Hematopoietic multipotent progenitor cell (in vitro differentiated cells): ENCODE measurements around the gene DEFB129. TPM values are rescaled to one million over a fixed set of nuclear protein-coding genes. Genes with fewer than 3 reads are reported as not detected.

Experiments
- total RNA-seq: library from RNA; depleted of rRNA; stranded (reverse); fragments of >200 nt; gene quantifications from one replicate; pipeline ENCODE4 v1.2.3, GENCODE V29; 2012

Gene DEFB129
- total RNA-seq, 1 donor, result not detected

Other genes starting within 250 kb of the DEFB129 start
- gene DEFB125, start 139.6 kb upstream of the DEFB129 start, total RNA-seq, result not detected
- gene DEFB126, start 84.7 kb upstream of the DEFB129 start, total RNA-seq, result not detected
- gene DEFB127, start 69.8 kb upstream of the DEFB129 start, total RNA-seq, result not detected
- gene DEFB128, start 37.5 kb upstream of the DEFB129 start, total RNA-seq, result not detected
- gene DEFB132, start 30.5 kb downstream of the DEFB129 start, total RNA-seq, result not detected
- 4.8 TPM for gene C20orf96, start 63.5 kb downstream of the DEFB129 start, total RNA-seq
- 27.7 TPM for gene ZCCHC3, start 70.3 kb downstream of the DEFB129 start, total RNA-seq
- gene SOX12, start 98.3 kb downstream of the DEFB129 start, total RNA-seq, result 12.4 TPM
- gene NRSN2, start 119.9 kb downstream of the DEFB129 start, total RNA-seq, result 20.5 TPM
- gene TRIB3, start 153.5 kb downstream of the DEFB129 start, total RNA-seq, result 33.1 TPM
- 91.8 TPM for gene RBCK1, start 181.0 kb downstream of the DEFB129 start, total RNA-seq
- 32.9 TPM for gene TBC1D20, start 235.3 kb downstream of the DEFB129 start, total RNA-seq